Keratinocyte (primary cell): ENCODE measurements around the gene GRAMD2B. TPM values are rescaled to one million over a fixed set of nuclear protein-coding genes. Genes with fewer than 3 reads are reported as not detected.
"Not testable (repeated sequence)": the region's sequence is repeated elsewhere in the genome, so short reads cannot be mapped to it uniquely, and the experiment has no call there.

Experiments
- DNase-seq: peaks from one replicate; pipeline ENCODE4 v3.0.0-alpha.2; 2011; ENCODE audit warnings: low read depth, missing footprints, low spot score
- FAIRE-seq: peaks from 2 replicates; lab custom pipeline; 2011; peaks lifted over from hg19 to GRCh38; lab: Jason Lieb, UNC
- H2AFZ ChIP-seq: 2 replicates; pipeline ENCODE4 v1.6.0; 2012; ENCODE audit warnings: low read length, control low read depth, inconsistent platforms; ENCODE audit not compliant: control insufficient read depth
- H3K27ac ChIP-seq: 2 replicates; pipeline ENCODE4 v1.5.1; 2011; ENCODE audit warnings: low read length; ENCODE audit not compliant: control insufficient read depth, insufficient read depth
- H3K27me3 ChIP-seq: 3 replicates; pipeline ENCODE4 v1.6.0; 2011; ENCODE audit warnings: low read length; ENCODE audit not compliant: control insufficient read depth, insufficient read depth; ENCODE audit errors: extremely low read depth
- H3K36me3 ChIP-seq, 2 experiments: 2 replicates in 1 of 2; 3 replicates in 1 of 2; pipeline ENCODE4 v1.5.1; 2011; ENCODE audit warnings: low read length in 2 of 2, mild to moderate bottlenecking in 1 of 2; ENCODE audit not compliant: control insufficient read depth in 2 of 2, insufficient read depth in 2 of 2; ENCODE audit errors: extremely low read depth in 1 of 2
- H3K4me1 ChIP-seq: 3 replicates; pipeline ENCODE4 v1.5.1; 2011; ENCODE audit warnings: low read length; ENCODE audit not compliant: control insufficient read depth, insufficient read depth; ENCODE audit errors: extremely low read depth
- H3K4me2 ChIP-seq: 3 replicates; pipeline ENCODE4 v1.6.0; 2011; ENCODE audit warnings: low read depth, low read length; ENCODE audit not compliant: control insufficient read depth, insufficient read depth; ENCODE audit errors: extremely low read depth
- H3K4me3 ChIP-seq, 3 experiments: fragments of 200-600 bp in 1 of 3; sonication (generic) in 1 of 3; 2 replicates in 2 of 3; 3 replicates in 1 of 3; pipeline ENCODE4 v1.5.1; 2011 to 2016; ENCODE audit warnings: low read length in 3 of 3, mild to moderate bottlenecking in 3 of 3, control low read depth in 2 of 3, inconsistent platforms in 1 of 3, low read depth in 1 of 3, mixed read lengths in 1 of 3, mixed run types in 1 of 3, moderate library complexity in 1 of 3; ENCODE audit not compliant: control insufficient read depth in 2 of 3, insufficient read depth in 2 of 3; ENCODE audit errors: extremely low read depth in 1 of 3
- H3K79me2 ChIP-seq: 2 replicates; pipeline ENCODE4 v1.6.0; 2012; ENCODE audit warnings: low read length; ENCODE audit not compliant: control insufficient read depth, insufficient read depth
- H3K9ac ChIP-seq: 3 replicates; pipeline ENCODE4 v1.6.0; 2011; ENCODE audit warnings: low read length; ENCODE audit not compliant: control insufficient read depth, insufficient read depth; ENCODE audit errors: extremely low read depth
- H3K9me1 ChIP-seq: 3 replicates; pipeline ENCODE4 v1.6.0; 2011; ENCODE audit warnings: low read length; ENCODE audit not compliant: control insufficient read depth, insufficient read depth; ENCODE audit errors: extremely low read depth
- H3K9me3 ChIP-seq: 2 replicates; pipeline ENCODE4 v1.5.1; 2012; ENCODE audit warnings: low read depth, low read length; ENCODE audit not compliant: control insufficient read depth
- H4K20me1 ChIP-seq: 3 replicates; pipeline ENCODE4 v1.6.0; 2011; ENCODE audit warnings: low read length; ENCODE audit not compliant: control insufficient read depth, insufficient read depth; ENCODE audit errors: extremely low read depth
- EZH2 ChIP-seq: IDR thresholded peaks from one replicate; pipeline ENCODE4 v1.6.1; 2012; ENCODE audit warnings: inconsistent platforms, mild to moderate bottlenecking, low read length, moderate library complexity
- dilution Hi-C: fragments of 300-500 bp; cut with MboI; formaldehyde crosslinking; loops from one replicate; pipeline ENCODE4 v1.7.0; 2020; ENCODE audit warnings: low sequenced_read_pairs; ENCODE audit not compliant: extremely low pct_ligation_motif_present
- polyA plus RNA-seq, 5 experiments: library from polyadenylated mRNA; depleted of rRNA in 3 of 5; stranded (reverse) in 3 of 5; stranded (forward) in 1 of 5; unstranded in 1 of 5; fragments of >200 nt; gene quantifications; 1 replicate in 1 of 5; 2 replicates in 3 of 5; 3 replicates in 1 of 5; pipeline versions ENCODE4 v1.2.1 to v1.2.3, GENCODE V29; 2011 to 2012; ENCODE audit warnings: missing spikeins in 2 of 5, low read depth in 1 of 5, low replicate concordance in 1 of 5
- TF ChIP-seq, protein P1 (sequence below), 3 experiments: IDR thresholded peaks in 1 of 3; conservative IDR thresholded peaks in 1 of 3; optimal IDR thresholded peaks in 1 of 3; 2 replicates in 2 of 3; 3 replicates in 1 of 3; pipeline versions ENCODE3 to v1.5.1; 2011; ENCODE audit warnings: low read length in 3 of 3, mild to moderate bottlenecking in 3 of 3, moderate library complexity in 2 of 3, control low read depth in 1 of 3, inconsistent platforms in 1 of 3; ENCODE audit not compliant: insufficient read depth in 2 of 3; ENCODE audit errors: extremely low read depth in 1 of 3

Gene GRAMD2B
- polyA plus RNA-seq, 1 donor (not counting 4 experiments of a cell fraction or from before 2014, with no cell fraction given), result 45.9 TPM

- H3K4me2 ChIP-seq, result no peak overlapping the region
- FAIRE-seq (no peak), DNase-seq (no peak)
- no peak overlapping the region for H2AFZ ChIP-seq
- dilution Hi-C loops, result no loop called here
- H3K9me3 ChIP-seq, result no peaks in the 10 kb centered on the region
- no peaks in the 10 kb centered on the region for H3K27me3 ChIP-seq
- H3K36me3 ChIP-seq, result peaks cover 15 to 19% of the 10 kb centered on the region in 2 experiments
- TF ChIP-seq EZH2, result no peak
- TF ChIP-seq, protein P1, sequence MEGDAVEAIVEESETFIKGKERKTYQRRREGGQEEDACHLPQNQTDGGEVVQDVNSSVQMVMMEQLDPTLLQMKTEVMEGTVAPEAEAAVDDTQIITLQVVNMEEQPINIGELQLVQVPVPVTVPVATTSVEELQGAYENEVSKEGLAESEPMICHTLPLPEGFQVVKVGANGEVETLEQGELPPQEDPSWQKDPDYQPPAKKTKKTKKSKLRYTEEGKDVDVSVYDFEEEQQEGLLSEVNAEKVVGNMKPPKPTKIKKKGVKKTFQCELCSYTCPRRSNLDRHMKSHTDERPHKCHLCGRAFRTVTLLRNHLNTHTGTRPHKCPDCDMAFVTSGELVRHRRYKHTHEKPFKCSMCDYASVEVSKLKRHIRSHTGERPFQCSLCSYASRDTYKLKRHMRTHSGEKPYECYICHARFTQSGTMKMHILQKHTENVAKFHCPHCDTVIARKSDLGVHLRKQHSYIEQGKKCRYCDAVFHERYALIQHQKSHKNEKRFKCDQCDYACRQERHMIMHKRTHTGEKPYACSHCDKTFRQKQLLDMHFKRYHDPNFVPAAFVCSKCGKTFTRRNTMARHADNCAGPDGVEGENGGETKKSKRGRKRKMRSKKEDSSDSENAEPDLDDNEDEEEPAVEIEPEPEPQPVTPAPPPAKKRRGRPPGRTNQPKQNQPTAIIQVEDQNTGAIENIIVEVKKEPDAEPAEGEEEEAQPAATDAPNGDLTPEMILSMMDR (optimal IDR thresholded peaks at IDR 0.05 in 1 of 3, IDR thresholded peaks at IDR 0.05 in 1 of 3, conservative IDR thresholded peaks at IDR 0.05 in 1 of 3; ENCODE audit: extremely low read depth in 1 of 3, insufficient read depth in 2 of 3, low read length in 3 of 3), result no peak
- no peaks in the 10 kb centered on the region for H4K20me1 ChIP-seq
- H3K9me1 ChIP-seq, result no peaks in the 10 kb centered on the region
- H3K27ac ChIP-seq, result no peak overlapping the region
- H3K4me1 ChIP-seq, result peaks cover 6% of the 10 kb centered on the region
- peaks cover 66% of the 10 kb centered on the region for H3K79me2 ChIP-seq
- no peak overlapping the region for H3K4me3 ChIP-seq
- H3K9ac ChIP-seq, result no peak overlapping the region
Observed at GRCh38 chr5:126438868-126439267, 15.7 kb downstream of the GRAMD2B start.

DNA sequence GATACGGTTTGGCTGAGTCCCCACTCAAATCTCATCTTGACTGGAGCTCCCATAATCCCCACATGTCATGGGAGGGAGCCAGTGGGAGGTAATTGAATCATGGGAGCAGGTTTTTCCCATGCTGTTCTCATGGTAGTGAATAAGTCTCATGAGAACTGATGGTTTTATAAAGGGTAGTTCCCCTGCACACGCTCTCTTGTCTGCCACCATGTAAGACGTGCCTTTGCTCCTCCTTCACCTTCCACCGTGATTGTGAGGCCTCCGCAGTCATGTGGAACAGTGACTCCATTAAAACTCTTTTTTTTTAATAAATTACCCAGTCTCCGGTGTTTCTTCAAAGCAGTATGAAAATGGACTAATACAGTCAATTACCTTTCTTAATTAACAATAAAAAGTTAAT, 16.5 kb downstream of the GRAMD2B start:
- H2AFZ ChIP-seq, H3K9me3 ChIP-seq, H3K27ac ChIP-seq, FAIRE-seq, H3K4me3 ChIP-seq, H3K9ac ChIP-seq, dilution Hi-C loops, DNase-seq, H4K20me1 ChIP-seq, H3K9me1 ChIP-seq, H3K27me3 ChIP-seq, H3K4me2 ChIP-seq, H3K4me1 ChIP-seq: not testable (repeated sequence)
- Histone ChIP-seq H3K36me3 (peaks cover 17 to 19% of the 10 kb centered on the region in 2 experiments), H3K79me2 (peaks cover 62% of the 10 kb centered on the region)

- Histone ChIP-seq H3K4me3 (no peak overlapping the region), H3K9ac (no peak overlapping the region), H3K27ac (no peak overlapping the region), H3K27me3 (no peaks in the 10 kb centered on the region), H3K9me1 (no peaks in the 10 kb centered on the region), H4K20me1 (no peaks in the 10 kb centered on the region), H3K4me1 (peaks cover 13% of the 10 kb centered on the region), H3K36me3 (peaks cover 15% of the 10 kb centered on the region in 2 experiments), H3K4me2 (no peak overlapping the region), H3K9me3 (no peaks in the 10 kb centered on the region), H2AFZ (no peak overlapping the region), H3K79me2 (peaks cover 51% of the 10 kb centered on the region)
- dilution Hi-C loops, result no loop called here
- TF ChIP-seq, protein P1 (optimal IDR thresholded peaks at IDR 0.05 in 1 of 3, IDR thresholded peaks at IDR 0.05 in 1 of 3, conservative IDR thresholded peaks at IDR 0.05 in 1 of 3; ENCODE audit: extremely low read depth in 1 of 3, insufficient read depth in 2 of 3, low read length in 3 of 3), result no peak
- no peak for TF ChIP-seq EZH2
- no peak for FAIRE-seq
- DNase-seq, result no peak
Observed at GRCh38 chr5:126441230-126441629, 18.0 kb downstream of the GRAMD2B start.
